Right lobe of liver (tissue), 4 donors: Measurements from ENCODE around the gene METTL14.

Experiments
- CTCF ChIP-seq, 4 donors: fragments of 200-600 bp in 3 of 4; fragments of 450-650 bp in 1 of 4; IDR thresholded peaks; one replicate each; pipeline versions ENCODE4 v1.5.1 to v1.8.0; 2016 to 2022; ENCODE audit warnings: antibody characterized with exemption in 4 of 4, mild to moderate bottlenecking in 2 of 4
- POLR2A ChIP-seq: fragments of 450-650 bp; IDR thresholded peaks from one replicate; pipeline ENCODE4 v1.6.1; 2017; ENCODE audit warnings: antibody characterized with exemption, mild to moderate bottlenecking
- donor health status: DM: no; HTN: no; CAD: no.
- donor health status: DM: no; HTN: no; CAD: no.
- donor health status: DM: no; HTN: yes; CAD: no.

- no peak for TF ChIP-seq POLR2A
- TF ChIP-seq CTCF (IDR thresholded peaks at IDR 0.05): no peak
Measured at GRCh38 chr4:118712872-118713271, 27.7 kb downstream of the METTL14 start.
